T47D (cell line): ENCODE data around the gene TMSB10.
"Not testable (repeated sequence)": the region's sequence is repeated elsewhere in the genome, so short reads cannot be mapped to it uniquely, and the experiment has no call there.

ENCODE experiments used
- DNase-seq, 2 experiments: peaks; one replicate each; pipeline versions ENCODE4 v3.0.0 to v3.0.0-alpha.2; 2011 to 2012; ENCODE audit warnings: low read depth in 1 of 2, low spot score in 1 of 2
- JUND ChIP-seq: IDR thresholded peaks from 2 replicates; pipeline ENCODE4 v1.6.1; 2012; ENCODE audit warnings: low read depth
- in situ Hi-C: cut with HindIII; loops from 2 replicates; pipeline ENCODE4 v1.10.0; 2016; ENCODE audit warnings: low sequenced_read_pairs, low pct_unique_long_range_greater_than_20kb

Gene TMSB10

GRCh38 chr2:84905181-84906107 lies at the start of gene TMSB10:
TMSB10 (plus strand) TSS chr2:84905656.
- TF ChIP-seq JUND: no peak
- DNase-seq: peak; percentile 63 to 86
- in situ Hi-C loops: no loop called here

GRCh38 chr2:84855731-84856130 lies 49.7 kb upstream of the TMSB10 start:
- TF ChIP-seq JUND: no peak
- no peak for DNase-seq
- in situ Hi-C loops: no loop called here

GRCh38 chr2:84856787-84857186 lies 48.7 kb upstream of the TMSB10 start:
- in situ Hi-C loops: no loop called here
- DNase-seq: no peak
- no peak for TF ChIP-seq JUND

- TF ChIP-seq JUND: no peak
- in situ Hi-C loops: no loop called here
- no peak for DNase-seq
These were observed 47.9 kb upstream of the TMSB10 start for GRCh38 chr2:84857566-84857965.

GRCh38 chr2:84858123-84858522 lies 47.3 kb upstream of the TMSB10 start:
- DNase-seq: no peak
- TF ChIP-seq JUND: no peak
- in situ Hi-C loops: no loop called here

- in situ Hi-C loops: no loop called here
- no peak for TF ChIP-seq JUND
- DNase-seq: no peak
These were observed 46.5 kb upstream of the TMSB10 start for GRCh38 chr2:84858937-84859336.

GRCh38 chr2:84861539-84861938 lies 43.9 kb upstream of the TMSB10 start:
- no peak for TF ChIP-seq JUND
- in situ Hi-C loops: no loop called here
- no peak for DNase-seq

GRCh38 chr2:84862006-84862405 lies 43.5 kb upstream of the TMSB10 start:
- no peak for TF ChIP-seq JUND
- no peak for DNase-seq
- in situ Hi-C loops: no loop called here

- DNase-seq: peak; percentile 20 to 45
- no peak for TF ChIP-seq JUND
- in situ Hi-C loops: no loop called here
These were observed 40.2 kb upstream of the TMSB10 start for GRCh38 chr2:84865181-84865783.

GRCh38 chr2:84866122-84866521 lies 39.3 kb upstream of the TMSB10 start:
- TF ChIP-seq JUND: no peak
- in situ Hi-C loops: no loop called here
- no peak for DNase-seq

- DNase-seq, in situ Hi-C loops: not testable (repeated sequence)
These were observed 37.1 kb upstream of the TMSB10 start for GRCh38 chr2:84868327-84868726.

GRCh38 chr2:84870306-84870705 lies 35.1 kb upstream of the TMSB10 start:
- in situ Hi-C loops: no loop called here
- no peak for DNase-seq
- TF ChIP-seq JUND: no peak

GRCh38 chr2:84872691-84873090 lies 32.8 kb upstream of the TMSB10 start:
- DNase-seq, in situ Hi-C loops: not testable (repeated sequence)
